Activated T-cell treated with anti-CD3 and anti-CD28 coated beads for 24 hours (primary cell): ENCODE results near the gene DNASE1L2.

Experiments used
- DNase-seq: peaks from one replicate; pipeline ENCODE4 v3.0.0-alpha.2; 2020; ENCODE audit warnings: low read depth

Gene DNASE1L2

GRCh38 chr16:2287916-2288547 lies 51.8 kb downstream of the DNASE1L2 start:
- no peak for DNase-seq
